ENCODE results near the gene DCBLD1.

- TF ChIP-seq, protein P1, sequence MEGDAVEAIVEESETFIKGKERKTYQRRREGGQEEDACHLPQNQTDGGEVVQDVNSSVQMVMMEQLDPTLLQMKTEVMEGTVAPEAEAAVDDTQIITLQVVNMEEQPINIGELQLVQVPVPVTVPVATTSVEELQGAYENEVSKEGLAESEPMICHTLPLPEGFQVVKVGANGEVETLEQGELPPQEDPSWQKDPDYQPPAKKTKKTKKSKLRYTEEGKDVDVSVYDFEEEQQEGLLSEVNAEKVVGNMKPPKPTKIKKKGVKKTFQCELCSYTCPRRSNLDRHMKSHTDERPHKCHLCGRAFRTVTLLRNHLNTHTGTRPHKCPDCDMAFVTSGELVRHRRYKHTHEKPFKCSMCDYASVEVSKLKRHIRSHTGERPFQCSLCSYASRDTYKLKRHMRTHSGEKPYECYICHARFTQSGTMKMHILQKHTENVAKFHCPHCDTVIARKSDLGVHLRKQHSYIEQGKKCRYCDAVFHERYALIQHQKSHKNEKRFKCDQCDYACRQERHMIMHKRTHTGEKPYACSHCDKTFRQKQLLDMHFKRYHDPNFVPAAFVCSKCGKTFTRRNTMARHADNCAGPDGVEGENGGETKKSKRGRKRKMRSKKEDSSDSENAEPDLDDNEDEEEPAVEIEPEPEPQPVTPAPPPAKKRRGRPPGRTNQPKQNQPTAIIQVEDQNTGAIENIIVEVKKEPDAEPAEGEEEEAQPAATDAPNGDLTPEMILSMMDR (IDR thresholded peaks at IDR 0.05; ENCODE audit: low read depth, low read length, poor library complexity, severe bottlenecking), result no peak
- no peak for TF ChIP-seq EZH2phosphoT487 (IDR thresholded peaks at IDR 0.05; ENCODE audit: borderline replicate concordance, low read length)
Measured at GRCh38 chr6:117469356-117469755, 13.1 kb upstream of the DCBLD1 start.
